CD4-positive, alpha-beta T cell treated with Interleukin-17A for 4 hours (primary cell): ENCODE data around the gene MZF1.

Experiments used
- DNase-seq: peaks from one replicate; pipeline ENCODE4 v3.0.0-alpha.2; 2020; ENCODE audit warnings: mixed read lengths

The MZF1 gene

GRCh38 chr19:58569943-58570670 is 3.0 kb downstream of the MZF1 start:
- no peak for DNase-seq

- DNase-seq, result no peak
Measured at GRCh38 chr19:58569191-58569942, 3.8 kb downstream of the MZF1 start.

DNA sequence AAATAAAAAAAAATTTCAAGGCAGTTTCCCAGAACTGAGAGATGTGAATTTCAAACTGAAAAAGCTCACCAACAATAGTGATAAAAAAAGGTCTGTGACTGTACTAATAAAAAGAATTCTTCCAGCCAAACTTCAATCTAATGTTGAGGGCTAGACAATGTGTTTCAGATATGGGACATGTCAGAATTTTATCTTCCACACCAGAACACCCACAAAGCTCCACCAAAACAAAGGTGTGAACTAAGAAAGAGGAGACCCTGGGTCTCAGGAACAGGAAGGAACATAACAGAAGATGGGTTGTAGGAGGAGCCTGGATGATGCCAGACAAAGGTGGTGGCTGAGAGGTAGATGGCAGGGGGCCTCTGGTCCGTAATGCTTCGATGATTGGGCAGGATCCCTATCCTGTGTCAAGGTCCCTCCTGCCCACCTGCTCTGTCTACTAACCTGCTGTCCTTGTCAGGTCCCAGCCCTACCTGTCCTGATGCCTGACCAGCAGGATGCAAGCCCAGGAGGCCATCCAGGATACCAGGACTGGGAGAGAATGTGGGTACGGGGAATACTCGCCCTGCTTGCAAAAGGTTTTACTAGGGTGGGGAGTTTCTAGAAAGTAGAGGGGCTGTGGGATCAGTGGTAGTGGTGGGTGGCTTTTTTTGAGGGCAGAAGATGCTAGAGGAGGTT is 4.5 kb downstream of the MZF1 start:
- no peak for DNase-seq

- no peak for DNase-seq
Measured at GRCh38 chr19:58566989-58567388, 6.1 kb downstream of the MZF1 start.

DNA sequence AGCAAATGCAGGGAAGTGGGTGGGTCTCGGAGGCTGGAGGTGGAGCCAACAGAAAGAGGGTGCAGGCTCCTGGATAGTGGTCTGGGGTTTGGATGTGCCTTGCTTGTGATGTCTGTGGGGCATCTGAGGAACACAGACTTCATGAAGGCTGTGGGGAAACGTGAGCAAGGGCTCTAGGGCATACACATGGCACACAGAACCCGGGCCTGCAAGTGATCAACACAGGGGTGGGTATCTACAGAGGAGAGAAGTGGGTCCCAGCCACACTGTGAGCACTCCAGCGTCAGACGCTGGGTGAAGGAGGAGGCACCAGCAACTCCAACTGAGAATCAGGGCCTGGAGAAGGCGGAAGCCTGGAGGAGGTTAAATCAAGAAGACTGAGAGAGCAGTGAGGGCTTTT is 9.3 kb downstream of the MZF1 start:
- no peak for DNase-seq

- peak; percentile 56 for DNase-seq
Measured at GRCh38 chr19:58563034-58563573, 10.0 kb downstream of the MZF1 start.

- peak; percentile 57 for DNase-seq
Measured at GRCh38 chr19:58562122-58563033, 10.8 kb downstream of the MZF1 start.

DNA sequence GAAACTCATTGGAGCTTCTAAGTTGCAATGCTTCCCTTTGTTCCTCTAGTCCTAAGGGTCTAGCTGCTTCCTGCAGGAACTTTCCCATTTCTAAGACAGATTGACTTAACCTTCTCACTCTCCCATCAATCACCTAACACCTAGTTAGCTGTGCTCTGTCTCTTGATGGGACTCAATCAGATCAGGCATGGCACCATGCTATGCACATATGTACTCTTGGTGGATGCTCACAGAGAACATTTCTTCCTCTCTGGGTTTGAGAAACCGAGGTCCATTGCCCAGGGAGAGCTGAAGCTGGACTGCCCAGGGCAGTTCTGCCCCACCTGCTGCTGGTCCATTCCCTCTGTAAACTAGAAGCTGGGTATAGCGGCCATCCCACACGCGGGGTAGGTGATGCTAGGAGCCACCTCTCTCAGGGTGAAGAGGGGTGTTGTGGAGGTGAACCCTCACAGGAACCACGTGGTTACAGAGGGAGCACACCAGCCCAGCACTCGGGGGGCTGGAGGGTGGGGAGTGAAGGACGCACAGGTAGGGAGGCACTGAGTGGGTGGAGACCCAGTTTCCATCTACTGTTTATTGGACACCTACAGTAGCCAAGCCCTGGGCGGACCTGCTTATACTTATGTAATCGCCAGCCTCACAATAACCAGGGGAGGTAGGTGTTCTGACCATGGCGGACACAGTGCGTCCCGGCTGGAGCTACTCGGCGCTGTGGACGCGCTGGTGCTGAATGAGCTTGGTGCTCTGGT is 11.6 kb downstream of the MZF1 start:
- no peak for DNase-seq

DNA sequence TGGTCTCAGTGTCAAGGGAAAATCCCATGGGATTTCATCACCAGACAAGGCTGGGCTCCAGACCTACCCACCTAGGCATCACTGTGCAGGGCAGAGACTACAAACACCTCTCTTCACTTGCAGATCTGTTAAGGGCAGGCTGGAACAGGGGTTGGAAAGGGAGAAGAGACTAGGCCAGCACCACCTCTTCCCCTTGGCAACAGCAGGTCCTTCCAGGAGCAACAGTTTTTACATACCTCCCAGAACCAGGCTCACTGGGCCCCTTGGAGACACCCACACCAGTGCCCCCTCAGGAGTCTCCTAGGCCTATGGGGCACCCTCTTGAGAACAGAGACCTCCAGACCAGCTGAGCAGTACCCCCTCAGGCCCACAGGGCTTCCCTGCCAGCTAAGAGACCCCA is 12.2 kb downstream of the MZF1 start:
- DNase-seq, result no peak

GRCh38 chr19:58560007-58560887 is 12.9 kb downstream of the MZF1 start:
- no peak for DNase-seq

- DNase-seq, result peak; percentile 58
Measured at GRCh38 chr19:58559275-58560006, 13.7 kb downstream of the MZF1 start.

DNA sequence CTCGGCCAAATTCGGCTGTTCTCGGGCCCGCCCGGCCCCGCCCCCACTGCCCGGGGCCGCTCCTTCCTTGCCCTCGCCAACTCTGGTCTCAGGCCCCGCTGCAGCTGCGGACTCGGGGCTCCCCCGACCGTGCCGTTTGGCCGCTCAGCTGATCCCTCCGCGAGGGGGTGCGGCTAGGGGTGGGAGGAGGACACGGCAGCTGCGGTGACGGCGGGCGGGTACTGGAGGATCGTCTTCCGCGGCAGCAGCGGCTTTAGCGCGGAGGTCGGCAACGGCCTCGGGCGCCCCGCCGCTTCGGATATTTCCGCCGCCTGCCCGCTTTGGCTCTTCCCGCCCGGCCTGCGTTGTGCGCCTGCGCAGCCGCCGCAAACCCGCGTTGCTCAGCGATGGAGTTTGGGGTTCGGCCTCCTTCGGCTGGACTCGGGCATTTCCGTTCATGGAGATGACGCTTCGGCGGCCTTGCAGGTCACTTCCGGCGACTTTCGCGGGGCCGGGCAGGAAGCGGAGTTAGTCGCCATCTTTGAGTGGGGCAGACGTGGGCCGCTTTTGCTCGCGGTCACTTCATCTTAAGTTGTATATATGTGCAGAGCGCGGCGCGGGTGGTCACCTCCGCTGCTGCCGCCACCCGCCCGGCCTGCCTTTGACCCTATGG is 14.4 kb downstream of the MZF1 start:
- DNase-seq, result peak; percentile 99

DNA sequence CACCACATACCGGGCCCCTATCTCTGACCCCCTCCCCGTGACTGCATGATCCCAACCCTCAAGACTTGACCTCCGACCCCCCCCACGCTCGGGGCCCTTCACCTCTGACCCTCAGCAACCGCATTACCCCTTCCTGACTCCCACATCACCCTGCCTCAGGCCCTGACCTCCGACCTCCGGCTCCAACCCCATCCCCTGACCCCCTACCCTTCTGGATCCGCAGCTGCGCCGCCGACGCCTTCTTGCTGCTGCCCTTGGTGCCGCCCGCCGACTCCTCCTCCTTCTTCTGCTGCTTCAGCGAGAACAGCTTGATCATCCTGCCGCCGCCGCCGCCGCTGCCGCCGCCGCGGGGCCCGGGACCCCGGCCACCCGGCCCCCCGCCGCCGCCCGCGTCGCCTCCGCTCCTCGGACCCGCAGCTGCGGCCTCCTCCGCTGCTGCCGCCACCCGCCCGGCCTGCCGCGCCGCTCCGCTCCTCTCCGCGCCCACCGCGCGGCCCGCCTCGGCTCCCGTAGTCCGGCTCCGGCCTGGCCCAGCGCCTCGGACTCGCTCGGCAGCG is 15.0 kb downstream of the MZF1 start, which contains the start of gene UBE2M:
TSS of gene UBE2M (minus strand) at position 546 of the 557 bp plus-strand sequence. CDS start at position 316, 230 bp downstream.
- DNase-seq, result peak; percentile 63

DNA sequence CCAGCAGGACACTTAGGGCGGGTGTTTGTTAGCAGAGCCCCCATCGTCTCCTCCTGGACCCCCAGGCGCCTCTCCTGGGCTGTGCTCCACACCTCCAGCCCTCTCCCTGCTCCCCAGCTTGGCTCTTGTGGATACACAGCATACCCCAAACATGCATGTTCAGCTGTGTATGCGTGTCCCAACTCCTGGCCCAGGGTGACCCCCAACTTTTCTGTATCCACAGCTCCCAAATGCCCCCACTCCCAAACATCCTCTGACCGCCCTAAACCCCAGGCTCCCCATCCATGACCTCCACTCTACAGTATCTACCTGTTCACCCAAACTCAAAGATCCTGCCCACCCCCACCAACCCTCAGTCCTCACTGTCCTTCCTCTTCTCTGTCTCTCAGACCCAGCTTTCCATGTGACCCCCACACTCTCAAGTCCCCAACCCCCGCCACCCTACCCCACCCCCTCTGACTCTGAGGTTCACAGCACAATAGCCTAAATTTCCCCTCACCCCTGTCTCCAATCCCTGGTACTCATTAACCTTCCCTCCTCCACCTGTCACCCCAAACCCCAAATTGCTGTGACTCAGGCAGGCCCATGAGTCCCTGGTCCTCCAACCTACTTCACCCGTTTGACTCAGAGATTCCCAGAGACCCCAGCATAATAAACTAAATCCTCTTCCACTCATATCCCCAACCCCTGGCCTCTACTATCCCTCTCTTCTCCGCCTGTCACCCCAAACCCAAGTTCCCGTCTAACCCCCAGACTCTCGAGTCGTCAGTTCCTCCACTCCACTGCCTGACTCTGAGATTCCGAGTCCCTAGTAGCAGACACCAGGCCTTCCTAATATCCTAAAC is 15.7 kb downstream of the MZF1 start:
- DNase-seq, result no peak

GRCh38 chr19:58556622-58557220 is 16.4 kb downstream of the MZF1 start:
- no peak for DNase-seq

- no peak for DNase-seq
Measured at GRCh38 chr19:58555920-58556621, 17.1 kb downstream of the MZF1 start.
